OCI-LY1 (cell line): ENCODE data around the gene PPP1R2.

Experiments used
- H2AFZ ChIP-seq: fragments of 200-600 bp; sonication (generic), shearing (Covaris generic); 2 replicates; pipeline ENCODE4 v1.6.0; 2014; ENCODE audit warnings: antibody characterized with exemption, mild to moderate bottlenecking, low read length
- H3F3A ChIP-seq: fragments of 200-600 bp; sonication (generic), shearing (Covaris generic); 2 replicates; pipeline ENCODE4 v1.6.0; 2014; ENCODE audit warnings: mild to moderate bottlenecking, antibody characterized with exemption, low read length, moderate library complexity; ENCODE audit not compliant: insufficient read depth
- H3K27ac ChIP-seq: fragments of 200-600 bp; sonication (generic); 2 replicates; pipeline ENCODE4 v1.5.1; 2014; ENCODE audit warnings: low read length, mixed run types, mild to moderate bottlenecking, low read depth; ENCODE audit not compliant: poor library complexity, severe bottlenecking
- H3K27me3 ChIP-seq: fragments of 200-600 bp; sonication (generic); 2 replicates; pipeline ENCODE4 v1.6.0; 2014; ENCODE audit warnings: antibody characterized with exemption, mild to moderate bottlenecking, low read length, moderate library complexity; ENCODE audit not compliant: insufficient read depth
- H3K36me3 ChIP-seq: fragments of 200-600 bp; sonication (generic); 2 replicates; pipeline ENCODE4 v1.6.1; 2014; ENCODE audit warnings: mild to moderate bottlenecking, antibody characterized with exemption, low read length, moderate library complexity, mixed read lengths; ENCODE audit not compliant: insufficient read depth
- H3K4me1 ChIP-seq: fragments of 200-600 bp; sonication (generic); 2 replicates; pipeline ENCODE4 v1.5.1; 2014; ENCODE audit warnings: mild to moderate bottlenecking, low read length, moderate library complexity; ENCODE audit not compliant: insufficient read depth, severe bottlenecking
- H3K4me2 ChIP-seq: fragments of 200-600 bp; sonication (generic), shearing (Covaris generic); 2 replicates; pipeline ENCODE4 v1.6.1; 2014; ENCODE audit warnings: low read length
- H3K4me3 ChIP-seq: fragments of 200-600 bp; sonication (generic); 2 replicates; pipeline ENCODE4 v1.5.1; 2014; ENCODE audit warnings: low read length, low read depth, mild to moderate bottlenecking, mixed read lengths; ENCODE audit not compliant: poor library complexity, severe bottlenecking
- H3K79me2 ChIP-seq: fragments of 200-600 bp; shearing (Covaris generic); 2 replicates; pipeline ENCODE4 v1.6.1; 2016; ENCODE audit warnings: mixed run types, low read length, mixed read lengths; ENCODE audit not compliant: insufficient read depth
- H3K9ac ChIP-seq: fragments of 200-600 bp; sonication (generic), shearing (Covaris generic); 2 replicates; pipeline ENCODE4 v1.6.1; 2014; ENCODE audit warnings: mild to moderate bottlenecking, low read length, mixed read lengths
- H3K9me2 ChIP-seq: fragments of 200-600 bp; sonication (generic), shearing (Covaris generic); 2 replicates; pipeline ENCODE4 v1.6.1; 2014; ENCODE audit warnings: low read depth, mild to moderate bottlenecking, low read length, mixed read lengths
- H3K9me3 ChIP-seq: fragments of 200-600 bp; shearing (Covaris generic); 2 replicates; pipeline ENCODE4 v1.6.1; 2014; ENCODE audit warnings: low read length, mixed read lengths
- H4K20me1 ChIP-seq: fragments of 200-600 bp; sonication (generic), shearing (Covaris generic); 2 replicates; pipeline ENCODE4 v1.6.0; 2016; ENCODE audit warnings: mild to moderate bottlenecking, low read length; ENCODE audit not compliant: insufficient read depth
- CTCF ChIP-seq: fragments of 200-600 bp; sonication (generic), shearing (Covaris generic); IDR thresholded peaks from 2 replicates; pipeline ENCODE4 v1.5.1; 2017; ENCODE audit warnings: mild to moderate bottlenecking, antibody characterized with exemption, low read length, moderate library complexity, mixed read lengths
- EZH2 ChIP-seq: fragments of 200-600 bp; sonication (generic), shearing (Covaris generic); IDR thresholded peaks from 2 replicates; pipeline ENCODE4 v1.8.0; 2017; ENCODE audit warnings: borderline replicate concordance, mixed run types, mild to moderate bottlenecking, antibody characterized with exemption, low read length, moderate library complexity, mixed read lengths

The PPP1R2 gene

GRCh38 chr3:195583831-195584542, 40.9 kb upstream of the PPP1R2 start, which contains the start of gene APOD:
APOD (minus strand) TSS chr3:195583940; CDS start chr3:195579461, 4,479 bp downstream.
- no peaks in the 10 kb centered on the region for H4K20me1 ChIP-seq
- H3K36me3 ChIP-seq, result no peaks in the 10 kb centered on the region
- no peak for TF ChIP-seq CTCF
- no peak for TF ChIP-seq EZH2
- H3K9me2 ChIP-seq, result no peaks in the 10 kb centered on the region
- no peak within 1 kb of the TSS for H3K4me3 ChIP-seq
- H3K9ac ChIP-seq, result no peak within 1 kb of the TSS
- H2AFZ ChIP-seq, result no peak within 1 kb of the TSS
- H3K27ac ChIP-seq, result no peak within 1 kb of the TSS
- no peaks in the 10 kb centered on the region for H3K79me2 ChIP-seq
- H3K27me3 ChIP-seq, result peaks cover 10% of the 10 kb centered on the region; the same call in 1 of the 2 replicates
- no peak within 1 kb of the TSS for H3K4me2 ChIP-seq
- no peaks in the 10 kb centered on the region for H3K9me3 ChIP-seq
- no peaks in the 10 kb centered on the region for H3F3A ChIP-seq
- no peaks in the 10 kb centered on the region for H3K4me1 ChIP-seq

- Histone ChIP-seq H3F3A (no peaks in the 10 kb centered on the region), H3K27ac (no peak overlapping the region), H3K9ac (no peak overlapping the region), H3K9me2 (no peaks in the 10 kb centered on the region), H2AFZ (no peak overlapping the region), H3K79me2 (no peaks in the 10 kb centered on the region), H3K4me1 (no peaks in the 10 kb centered on the region), H4K20me1 (no peaks in the 10 kb centered on the region), H3K4me2 (no peak overlapping the region), H3K4me3 (no peak overlapping the region), H3K9me3 (no peaks in the 10 kb centered on the region), H3K36me3 (no peaks in the 10 kb centered on the region), H3K27me3 (no peaks in the 10 kb centered on the region; the same call in 1 of the 2 replicates)
- no peak for TF ChIP-seq EZH2
- TF ChIP-seq CTCF, result no peak; the same call in 1 of the 2 replicates
Measured at GRCh38 chr3:195582947-195583346, 39.8 kb upstream of the PPP1R2 start.

GRCh38 chr3:195580744-195581443, 37.8 kb upstream of the PPP1R2 start:
- H3K4me2 ChIP-seq, result no peak overlapping the region
- H3K4me1 ChIP-seq, result no peaks in the 10 kb centered on the region
- H3K9me3 ChIP-seq, result no peaks in the 10 kb centered on the region
- H3K27me3 ChIP-seq, result no peaks in the 10 kb centered on the region
- H2AFZ ChIP-seq, result no peak overlapping the region
- no peaks in the 10 kb centered on the region for H3K36me3 ChIP-seq
- no peak for TF ChIP-seq CTCF
- TF ChIP-seq EZH2, result no peak
- no peaks in the 10 kb centered on the region for H3F3A ChIP-seq
- no peaks in the 10 kb centered on the region for H3K79me2 ChIP-seq
- no peaks in the 10 kb centered on the region for H3K9me2 ChIP-seq
- H4K20me1 ChIP-seq, result no peaks in the 10 kb centered on the region
- H3K27ac ChIP-seq, result no peak overlapping the region
- H3K9ac ChIP-seq, result no peak overlapping the region
- H3K4me3 ChIP-seq, result no peak overlapping the region
